SKM-1 treated with dmso at 0.1 percent for 144 hours (cell line): ENCODE data around the gene C12orf42.
A peak's percentile ranks its signal among the peaks of the same experiment; 100 is the strongest.
"Not testable (repeated sequence)": the region's sequence is repeated elsewhere in the genome, so short reads cannot be mapped to it uniquely, and the experiment has no call there.

Experiments
- DNase-seq: peaks from one replicate; lab custom pipeline; 2025; ENCODE audit not compliant: unreplicated experiment; lab: John Stamatoyannopoulos, UW

Gene C12orf42

GRCh38 chr12:103498990-103499389, 3.2 kb upstream of the C12orf42 start:
- no peak for DNase-seq

DNA sequence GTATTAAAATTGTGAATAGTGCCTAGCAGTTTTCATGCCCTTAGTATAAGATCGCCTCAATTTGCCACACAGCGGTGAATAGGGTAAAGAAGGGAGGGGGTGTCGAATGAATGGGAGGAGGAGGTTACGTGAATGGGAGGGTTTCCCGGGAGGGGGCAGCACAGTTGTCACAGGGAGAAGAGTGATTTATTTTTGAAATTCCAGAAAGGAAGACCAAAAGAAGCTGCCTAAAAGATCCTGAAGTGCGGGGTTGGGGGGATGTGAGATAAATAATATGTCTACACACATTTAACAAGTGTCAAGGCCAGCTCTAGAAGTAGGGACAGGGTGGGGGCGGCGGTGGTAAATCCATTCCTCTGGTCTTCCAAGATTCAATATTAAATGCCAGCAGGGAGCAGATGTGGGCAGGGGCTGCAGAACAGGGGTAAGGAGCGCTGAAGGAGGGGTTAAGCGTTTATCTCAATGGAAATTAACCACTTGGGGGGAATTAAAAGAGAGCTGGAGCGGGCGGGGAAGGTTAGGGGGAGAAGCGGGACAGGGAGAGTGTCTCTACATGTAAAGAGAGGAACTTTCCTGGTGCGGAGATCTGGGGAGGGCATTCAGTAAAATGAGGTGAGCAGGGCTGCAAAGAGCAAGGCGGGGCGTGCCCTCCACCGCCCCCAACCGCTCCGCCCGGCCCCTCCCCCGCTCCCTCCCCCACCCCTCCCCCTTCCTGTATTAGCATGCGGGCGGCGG, 867 bp downstream of the C12orf42 start:
- no peak for DNase-seq

DNA sequence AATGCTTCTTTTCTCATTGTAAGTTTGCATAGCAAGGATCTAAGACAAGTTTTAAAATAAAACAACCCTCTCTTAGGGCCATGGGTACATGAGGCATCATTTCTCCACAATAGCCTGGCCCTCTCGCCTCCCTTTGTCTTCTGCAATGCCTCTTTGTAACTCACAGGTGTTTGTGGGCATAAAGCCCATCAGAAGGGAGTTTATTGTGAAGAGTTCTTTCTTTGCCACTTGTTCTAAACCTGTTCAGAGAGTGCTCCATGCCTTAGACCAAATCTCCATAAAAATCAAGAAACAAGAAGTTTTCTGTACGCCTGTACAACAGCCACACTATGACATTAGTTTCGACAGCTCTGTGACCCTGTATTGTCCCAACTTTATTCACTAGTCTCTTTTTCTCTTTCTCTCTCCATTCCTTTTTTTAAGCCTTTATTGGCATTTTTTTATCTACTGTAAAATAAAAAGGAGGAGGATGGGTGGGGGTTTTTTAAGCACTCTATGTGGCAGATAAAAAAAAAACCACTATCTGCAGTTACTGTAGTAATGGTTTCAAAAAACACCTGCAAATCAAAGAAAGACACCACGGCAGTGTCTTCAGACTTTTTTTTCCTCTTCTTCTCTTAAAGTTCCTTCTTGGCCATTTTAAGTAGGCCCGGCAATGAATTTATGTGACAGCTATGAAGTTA, 1.6 kb downstream of the C12orf42 start:
- no peak for DNase-seq

DNA sequence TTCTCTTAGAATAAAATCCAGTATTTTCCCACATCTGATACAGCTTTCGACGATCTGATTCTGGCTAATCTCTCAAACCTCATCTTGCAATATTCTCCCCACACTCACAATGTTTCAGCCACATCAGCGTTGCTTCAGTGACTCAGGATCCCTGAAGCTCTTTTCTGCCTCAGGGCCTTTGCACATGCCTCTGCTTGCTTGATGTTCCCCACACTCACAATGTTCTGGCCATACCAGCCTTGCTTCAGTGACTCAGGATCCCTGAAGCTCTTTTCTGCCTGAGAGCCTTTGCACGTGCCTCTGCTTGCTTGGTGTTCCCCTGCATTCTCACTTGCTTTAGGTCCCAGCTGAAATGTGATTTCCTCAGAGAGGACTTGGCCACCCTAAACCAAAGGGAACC, 2.6 kb downstream of the C12orf42 start:
- no peak for DNase-seq

GRCh38 chr12:103482365-103482764, 13.4 kb downstream of the C12orf42 start:
- no peak for DNase-seq

GRCh38 chr12:103475073-103475472, 20.7 kb downstream of the C12orf42 start:
- DNase-seq, result no peak

- DNase-seq, result peak; percentile 0
Measured at GRCh38 chr12:103470664-103471063, 25.1 kb downstream of the C12orf42 start.

- DNase-seq, result no peak
Measured at GRCh38 chr12:103469719-103470118, 26.0 kb downstream of the C12orf42 start.

- DNase-seq, result no peak
Measured at GRCh38 chr12:103468837-103469236, 26.9 kb downstream of the C12orf42 start.

- no peak for DNase-seq
Measured at GRCh38 chr12:103462675-103463074, 33.1 kb downstream of the C12orf42 start.

DNA sequence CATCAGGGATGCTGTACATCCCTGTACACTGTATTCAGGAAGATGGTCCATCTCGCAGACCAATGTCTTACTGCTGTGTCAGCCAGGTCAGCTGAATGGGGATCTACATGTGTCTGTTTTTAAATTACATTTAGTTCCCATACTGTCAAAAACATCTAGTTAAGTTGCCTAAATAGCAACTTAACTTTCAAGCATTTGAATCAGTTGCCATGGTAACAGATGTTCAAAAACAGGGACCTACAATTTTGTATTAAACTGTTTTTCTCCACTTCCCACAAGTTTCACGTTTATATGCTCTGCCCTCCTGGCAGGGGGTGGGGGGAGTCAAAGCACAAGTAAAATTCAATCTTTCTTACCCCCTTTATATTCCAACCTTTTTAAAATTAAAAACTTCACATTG, 38.3 kb downstream of the C12orf42 start:
- DNase-seq, result no peak

- peak; percentile 8 for DNase-seq
Measured at GRCh38 chr12:103456006-103456405, 39.8 kb downstream of the C12orf42 start.

DNA sequence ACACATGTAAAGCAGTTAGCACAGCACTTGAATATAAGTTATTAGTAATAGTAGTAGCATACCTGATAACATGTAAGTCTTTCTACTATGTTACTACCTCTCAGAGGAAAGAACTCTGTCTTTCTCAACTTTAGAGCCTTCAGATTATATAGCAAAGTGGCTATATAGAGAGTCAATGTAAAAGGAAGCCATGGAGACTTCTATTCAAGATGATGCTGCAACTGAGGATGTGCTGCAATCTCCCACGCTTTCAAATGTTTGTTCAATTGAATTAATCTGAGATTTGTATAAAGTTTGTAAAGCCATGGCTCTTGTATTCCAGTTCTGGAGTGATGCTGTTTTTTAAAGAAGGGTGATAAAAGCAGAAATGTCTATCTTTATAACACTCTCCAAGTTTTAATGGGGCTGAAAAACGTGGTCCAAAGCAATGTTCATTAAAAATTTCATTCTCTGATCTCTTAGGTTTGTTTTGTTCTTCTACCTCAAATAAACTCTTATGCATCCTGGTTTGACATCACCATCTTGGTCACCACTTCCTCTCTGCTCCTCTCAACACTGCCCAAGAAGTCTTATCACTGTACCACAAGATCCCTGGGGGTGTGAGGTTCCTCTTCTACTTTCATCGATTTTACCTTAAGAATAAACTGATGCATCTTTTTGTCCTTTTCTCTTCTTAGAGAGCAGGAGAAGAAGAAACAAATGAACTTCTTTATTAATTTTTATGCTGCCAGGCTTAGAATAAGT, 40.6 kb downstream of the C12orf42 start:
- DNase-seq, result peak; percentile 53

GRCh38 chr12:103444983-103445382, 50.8 kb downstream of the C12orf42 start:
- DNase-seq, result no peak

- no peak for DNase-seq
Measured at GRCh38 chr12:103442822-103443221, 52.9 kb downstream of the C12orf42 start.

DNA sequence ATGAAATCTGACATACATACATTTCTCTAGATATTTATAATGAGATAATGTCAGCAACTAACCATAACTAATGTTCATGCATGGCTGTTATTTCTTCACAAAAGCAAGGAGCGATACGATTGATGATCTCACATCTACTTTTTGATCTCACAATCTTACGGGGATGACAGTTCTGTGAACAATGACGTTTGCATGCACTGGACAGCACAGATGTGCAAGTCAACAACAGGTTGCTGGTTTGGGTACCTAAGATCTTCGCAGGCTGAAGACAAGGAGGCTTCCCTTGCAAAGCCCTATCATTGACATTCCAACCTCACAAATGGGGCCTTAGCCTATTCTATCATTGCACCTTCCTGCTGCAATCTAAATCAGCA, 53.6 kb downstream of the C12orf42 start:
- DNase-seq, result no peak

GRCh38 chr12:103441437-103442181, 54.2 kb downstream of the C12orf42 start:
- peak; percentile 27 for DNase-seq

DNA sequence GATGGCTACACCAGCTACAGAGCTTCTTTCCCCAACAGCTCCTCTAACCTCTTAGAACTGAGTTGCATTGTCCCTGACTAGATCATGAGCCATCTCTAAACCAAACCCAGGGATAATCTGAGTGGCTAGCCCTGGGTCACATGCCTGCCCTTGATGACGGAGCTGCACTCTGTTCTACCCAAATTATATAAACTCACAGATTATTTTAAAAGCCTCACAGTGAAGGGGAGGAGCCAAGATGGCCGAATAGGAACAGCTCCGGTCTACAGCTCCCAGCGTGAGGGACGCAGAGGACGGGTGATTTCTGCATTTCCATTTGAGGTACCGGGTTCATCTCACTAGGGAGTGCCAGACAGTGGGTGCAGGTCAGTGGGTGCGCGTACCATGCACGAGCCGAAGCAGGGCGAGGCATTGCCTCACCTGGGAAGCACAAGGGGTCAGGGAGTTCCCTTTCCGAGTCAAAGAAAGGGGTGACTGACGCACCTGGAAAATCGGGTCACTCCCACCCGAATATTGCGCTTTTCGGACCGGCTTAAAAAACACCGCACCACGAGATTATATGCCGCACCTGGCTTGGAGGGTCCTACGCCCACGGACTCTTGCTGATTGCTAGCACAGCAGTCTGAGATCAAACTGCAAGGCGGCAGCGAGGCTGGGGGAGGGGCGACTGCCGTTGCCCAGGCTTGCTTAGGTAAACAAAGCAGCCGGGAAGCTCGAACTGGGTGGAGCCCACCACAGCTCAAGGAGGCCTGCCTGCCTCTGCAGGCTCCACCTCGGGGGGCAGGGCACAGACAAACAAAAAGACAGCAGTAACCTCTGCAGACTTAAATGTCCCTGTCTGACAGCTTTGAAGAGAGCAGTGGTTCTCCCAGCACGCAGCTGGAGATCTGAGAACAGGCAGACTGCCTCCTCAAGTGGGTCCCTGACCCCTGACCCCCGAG, 61.3 kb downstream of the C12orf42 start:
- not testable (repeated sequence) for DNase-seq

DNA sequence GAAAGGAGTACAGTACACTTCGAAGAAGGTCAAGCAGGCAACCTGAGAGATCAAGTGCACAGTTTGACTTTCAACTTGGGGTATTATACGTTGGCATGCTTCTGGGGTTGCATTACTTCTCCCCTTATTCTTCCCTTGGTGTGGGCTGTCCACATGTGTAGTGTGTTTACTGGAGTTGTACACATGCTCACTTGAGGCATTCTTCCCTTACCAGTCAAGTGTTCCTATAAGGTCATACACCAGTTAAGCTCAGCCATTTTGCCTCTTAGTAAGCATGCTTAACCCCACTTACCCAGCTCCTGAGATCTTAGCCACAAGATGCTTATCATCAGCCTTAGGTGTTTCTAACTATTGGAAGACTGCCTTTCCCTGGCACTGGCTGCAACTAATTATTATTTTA, 63.8 kb downstream of the C12orf42 start:
- DNase-seq, result no peak

DNA sequence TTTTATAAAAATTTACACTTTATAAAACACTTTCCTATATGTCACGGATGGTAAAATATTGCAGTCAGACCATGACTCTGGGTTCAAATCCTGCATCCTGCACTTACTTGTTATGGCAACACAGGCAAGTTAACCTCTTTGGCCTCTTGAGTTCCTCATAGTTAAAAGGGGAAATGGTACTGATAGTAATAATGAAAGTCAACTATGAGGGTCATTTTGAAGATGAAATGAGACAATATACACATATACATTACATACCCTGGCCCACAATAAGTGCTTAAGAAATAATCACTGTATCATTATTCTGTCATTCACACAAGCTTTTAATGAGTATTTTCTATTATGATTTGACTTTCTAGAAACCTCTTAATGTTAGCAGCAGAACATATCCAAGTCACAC, 64.4 kb downstream of the C12orf42 start:
- DNase-seq, result peak; percentile 1
